IMR-90 (cell line): ENCODE measurements around the gene DALRD3. TPM values are rescaled to one million over a fixed set of nuclear protein-coding genes. Genes with fewer than 3 reads are reported as not detected.

Experiments used
- ATAC-seq: fragments of 200-7000 bp; cut with Tn5 transposase; 2 replicates; pipeline ENCODE4 v1.9.1; 2020; ENCODE audit warnings: low read depth, mild to moderate bottlenecking, moderate library complexity
- BruUV-seq: library from RNA; stranded (reverse); fragments of 400-500 nt; replicated peaks from 2 replicates; lab custom pipeline; 2021; lab: Mats Ljungman, UMichigan
- CTCF ChIA-PET: fragments of 300-600 bp; formaldehyde crosslinking; extraction: SDS; loops from one replicate; lab custom pipeline; 2021; ENCODE audit warnings: antibody characterized with exemption; lab: Yijun Ruan, JAX
- POLR2A ChIA-PET: fragments of 300-600 bp; sonication (Branson Sonifier 250); formaldehyde crosslinking; loops from one replicate; lab custom pipeline; 2022; ENCODE audit warnings: antibody characterized with exemption; ENCODE audit not compliant: unreplicated experiment; lab: Charles Lee
- DNase-seq: peaks from one replicate; pipeline ENCODE4 v3.0.0; 2013
- H2AFZ ChIP-seq: replicated peaks from 2 replicates; pipeline ENCODE3; 2013; ENCODE audit warnings: low read length, mild to moderate bottlenecking; ENCODE audit not compliant: poor library complexity
- H2AK5ac ChIP-seq: 2 replicates; pipeline ENCODE4 v1.6.1; 2013; ENCODE audit warnings: low read depth, low read length, inconsistent platforms
- H2AK9ac ChIP-seq: replicated peaks from 2 replicates; pipeline ENCODE3; 2013; ENCODE audit warnings: mild to moderate bottlenecking, low read depth, low read length, moderate library complexity; ENCODE audit not compliant: poor library complexity
- H2BK120ac ChIP-seq: 2 replicates; pipeline ENCODE4 v1.6.1; 2013; ENCODE audit warnings: low read depth, low read length, inconsistent platforms
- H2BK15ac ChIP-seq: 3 replicates; pipeline ENCODE4 v1.6.1; 2013; ENCODE audit warnings: low read depth, low read length, inconsistent platforms
- H2BK20ac ChIP-seq: 2 replicates; pipeline ENCODE4 v1.6.1; 2013; ENCODE audit warnings: low read depth, mild to moderate bottlenecking, inconsistent platforms, low read length, moderate library complexity
- H2BK5ac ChIP-seq: 2 replicates; pipeline ENCODE4 v1.6.1; 2013; ENCODE audit warnings: mild to moderate bottlenecking, low read depth, low read length, inconsistent platforms; ENCODE audit not compliant: poor library complexity, severe bottlenecking
- H3K14ac ChIP-seq: replicated peaks from 2 replicates; pipeline ENCODE4 v1.6.1; 2013; ENCODE audit warnings: low read depth, low read length, inconsistent platforms
- H3K18ac ChIP-seq: 2 replicates; pipeline ENCODE4 v1.6.1; 2013; ENCODE audit warnings: low read depth, low read length, control low read depth
- H3K23ac ChIP-seq: 2 replicates; pipeline ENCODE4 v1.6.1; 2013; ENCODE audit warnings: low read depth, low read length, inconsistent platforms
- H3K27ac ChIP-seq: 2 replicates; pipeline ENCODE4 v1.5.1; 2013; ENCODE audit warnings: mild to moderate bottlenecking, control low read depth, low read length; ENCODE audit not compliant: insufficient read depth
- H3K27me3 ChIP-seq: 2 replicates; pipeline ENCODE4 v1.6.1; 2013; ENCODE audit warnings: low read length; ENCODE audit not compliant: control insufficient read depth, insufficient read depth
- H3K36me3 ChIP-seq: 2 replicates; pipeline ENCODE4 v1.6.1; 2013; ENCODE audit warnings: low read length, mixed read lengths; ENCODE audit not compliant: control insufficient read depth, insufficient read depth
- H3K4ac ChIP-seq: 2 replicates; pipeline ENCODE4 v1.6.1; 2013; ENCODE audit warnings: low read depth, low read length, inconsistent platforms
- H3K4me1 ChIP-seq: 2 replicates; pipeline ENCODE4 v1.6.1; 2013; ENCODE audit warnings: low read length, mixed read lengths; ENCODE audit not compliant: control insufficient read depth, insufficient read depth
- H3K4me2 ChIP-seq: 2 replicates; pipeline ENCODE4 v1.6.1; 2013; ENCODE audit warnings: low read depth, mild to moderate bottlenecking, control low read depth, low read length, moderate library complexity
- H3K4me3 ChIP-seq: 2 replicates; pipeline ENCODE4 v1.5.1; 2013; ENCODE audit warnings: low read depth, mild to moderate bottlenecking, control low read depth, low read length, moderate library complexity; ENCODE audit not compliant: insufficient read depth
- H3K56ac ChIP-seq: 2 replicates; pipeline ENCODE4 v1.6.1; 2013; ENCODE audit warnings: low read length, inconsistent platforms; ENCODE audit not compliant: insufficient read depth; ENCODE audit errors: extremely low read depth
- H3K79me1 ChIP-seq, 2 experiments: 2 replicates each; pipeline ENCODE4 v1.6.1; 2013; ENCODE audit warnings: low read length in 2 of 2, inconsistent platforms in 1 of 2, low read depth in 1 of 2
- H3K9ac ChIP-seq: 2 replicates; pipeline ENCODE4 v1.6.1; 2013; ENCODE audit warnings: low read depth, low read length, control low read depth
- H3K9me1 ChIP-seq: 2 replicates; pipeline ENCODE4 v1.6.1; 2013; ENCODE audit warnings: low read length, inconsistent platforms; ENCODE audit not compliant: insufficient read depth
- H3K9me3 ChIP-seq: 2 replicates; pipeline ENCODE4 v1.6.1; 2013; ENCODE audit warnings: low read length; ENCODE audit not compliant: control insufficient read depth, insufficient read depth
- H4K20me1 ChIP-seq: 2 replicates; pipeline ENCODE4 v1.6.1; 2013; ENCODE audit warnings: low read length, inconsistent platforms; ENCODE audit not compliant: insufficient read depth
- H4K5ac ChIP-seq: 2 replicates; pipeline ENCODE4 v1.6.1; 2013; ENCODE audit warnings: mild to moderate bottlenecking, low read depth, low read length, control low read depth
- H4K8ac ChIP-seq, 2 experiments: 2 replicates each; pipeline ENCODE4 v1.6.1; 2013; ENCODE audit warnings: low read depth in 2 of 2, low read length in 2 of 2, control low read depth in 1 of 2, inconsistent platforms in 1 of 2
- H4K91ac ChIP-seq: 2 replicates; pipeline ENCODE4 v1.6.1; 2013; ENCODE audit warnings: low read depth, low read length, inconsistent platforms; ENCODE audit not compliant: insufficient read depth
- CEBPB ChIP-seq: IDR thresholded peaks from 2 replicates; pipeline ENCODE4 v1.6.1; 2012; ENCODE audit warnings: low read depth, low read length, improper control_type of control experiment
- MAFK ChIP-seq: IDR thresholded peaks from 2 replicates; pipeline ENCODE4 v1.6.1; 2012; ENCODE audit warnings: low read depth, low read length, improper control_type of control experiment
- dilution Hi-C: fragments of 300-500 bp; cut with HindIII; formaldehyde crosslinking; loops from one replicate; pipeline ENCODE4 v1.14.3; 2018; ENCODE audit warnings: low sequenced_read_pairs; ENCODE audit not compliant: unreplicated experiment
- in situ Hi-C: fragments of 300-500 bp; cut with MboI; formaldehyde crosslinking; loops from 3 replicates; pipeline ENCODE4 v1.14.3; 2019; ENCODE audit warnings: low sequenced_read_pairs, inconsistent platforms, mixed read lengths
- intact Hi-C: fragments of 100-400 bp; cut with micrococcal nuclease; formaldehyde crosslinking; loops from 2 replicates; pipeline ENCODE4 v1.10.0; 2022
- polyA plus RNA-seq, 3 experiments: library from polyadenylated mRNA; depleted of rRNA; stranded (reverse); fragments of >200 nt; gene quantifications; 2 replicates each; pipeline ENCODE4 v1.2.3, GENCODE V29; 2012; ENCODE audit warnings: low replicate concordance in 1 of 3
- total RNA-seq: library from RNA; depleted of rRNA; stranded (reverse); fragments of >200 nt; gene quantifications from 2 replicates; pipeline ENCODE4 v1.2.3, GENCODE V29; 2012

The DALRD3 gene
- total and polyA plus RNA-seq, 2 of the 4 experiments (the other 2 are of a cell fraction): 27.8 to 42.2 TPM

DNA sequence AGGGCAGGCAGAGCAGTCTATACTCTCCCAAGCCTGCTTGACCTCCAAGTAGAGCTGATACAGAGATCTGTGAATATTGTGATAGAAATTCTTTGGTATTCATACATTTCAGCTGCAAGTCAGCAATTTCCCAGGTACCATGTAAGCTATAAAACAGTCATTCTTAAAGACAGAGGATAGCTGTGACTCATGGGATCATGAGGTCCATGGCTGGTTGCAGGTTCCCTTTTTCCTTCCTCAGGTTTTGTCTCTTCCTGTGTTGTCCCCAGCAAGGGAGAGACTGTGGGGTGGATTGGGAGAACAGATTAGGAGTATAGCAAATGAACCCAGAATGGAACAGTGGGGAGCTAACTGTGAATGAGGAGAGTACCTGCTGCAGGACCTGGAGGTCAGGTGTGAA lies 33.7 kb downstream of the DALRD3 start:
- Histone ChIP-seq H3K4ac (no peak overlapping the region), H4K20me1 (no peaks in the 10 kb centered on the region), H3K9me1 (no peaks in the 10 kb centered on the region), H4K8ac (no peak overlapping the region), H2BK5ac (no peak overlapping the region), H3K9me3 (no peaks in the 10 kb centered on the region), H3K4me2 (no peak overlapping the region), H2AFZ (no peak overlapping the region), H4K5ac (no peak overlapping the region), H2BK15ac (no peak overlapping the region), H2BK120ac (no peak overlapping the region), H2AK9ac (no peak overlapping the region), H3K23ac (no peak overlapping the region), H3K27ac (no peak overlapping the region), H3K79me1 (peaks cover 24 to 26% of the 10 kb centered on the region in 2 experiments), H4K91ac (no peak overlapping the region), H3K4me3 (no peak overlapping the region), H3K14ac (no peak overlapping the region), H3K56ac (no peak overlapping the region), H2BK20ac (no peak overlapping the region), H3K27me3 (no peaks in the 10 kb centered on the region), H3K18ac (no peak overlapping the region), H3K4me1 (peaks cover 4% of the 10 kb centered on the region), H3K36me3 (peaks cover 43% of the 10 kb centered on the region), H3K9ac (no peak overlapping the region), H2AK5ac (no peak overlapping the region)
- TF ChIP-seq CEBPB (no peak), MAFK (peak; percentile 29; the same call in 1 of the 2 replicates)
- ATAC-seq (no peak), DNase-seq (peak; percentile 27)
- intact Hi-C loops: no loop called here
- in situ Hi-C loops: no loop called here
- dilution Hi-C loops: no loop called here
- ChIA-PET CTCF (interaction anchor here (1.0 kb wide), 1 partner anchor 10 kb away, joined by 4 read pairs; no protein-coding TSS in a partner anchor), POLR2A (no interaction called here)
- BruUV-seq: no TSS peak
